Stimulated activated CD4-positive, alpha-beta T cell treated with anti-CD3 and anti-CD28 coated beads, Interleukin-4, amount 100 ng/mL, for 4 hours (primary cell): ENCODE measurements around the gene EHBP1L1.
A peak's percentile ranks its signal among the peaks of the same experiment; 100 is the strongest.

Experiments
- DNase-seq, 2 experiments: peaks; one replicate each; pipeline ENCODE4 v3.0.0-alpha.2; 2020

The EHBP1L1 gene

GRCh38 chr11:65547446-65548125, 28.3 kb upstream of the EHBP1L1 start:
- no peak for DNase-seq

DNA sequence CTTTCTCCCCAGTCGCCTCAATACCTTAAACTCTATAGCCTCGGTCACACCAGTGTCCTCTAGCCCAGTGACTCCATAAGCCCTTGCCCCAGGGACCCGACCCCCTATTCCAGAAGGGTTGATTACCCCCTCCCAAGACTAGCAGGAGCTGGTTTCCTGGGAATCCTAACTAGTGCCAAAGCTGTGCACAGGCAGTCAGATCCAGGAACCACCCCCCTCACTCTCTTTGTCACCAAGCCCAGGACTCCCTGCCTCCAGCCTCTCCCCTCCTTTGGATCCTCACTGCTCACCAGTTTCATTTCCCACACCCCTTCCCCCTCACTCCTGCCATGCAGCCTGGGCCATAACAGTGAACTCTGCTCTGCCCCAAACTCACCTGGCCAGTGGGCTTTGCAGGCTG, 27.5 kb upstream of the EHBP1L1 start:
- DNase-seq = no peak

GRCh38 chr11:65549096-65549495, 26.8 kb upstream of the EHBP1L1 start:
- DNase-seq = no peak

- DNase-seq = peak; percentile 46 to 51
Measured at GRCh38 chr11:65551572-65552387, 24.1 kb upstream of the EHBP1L1 start.

DNA sequence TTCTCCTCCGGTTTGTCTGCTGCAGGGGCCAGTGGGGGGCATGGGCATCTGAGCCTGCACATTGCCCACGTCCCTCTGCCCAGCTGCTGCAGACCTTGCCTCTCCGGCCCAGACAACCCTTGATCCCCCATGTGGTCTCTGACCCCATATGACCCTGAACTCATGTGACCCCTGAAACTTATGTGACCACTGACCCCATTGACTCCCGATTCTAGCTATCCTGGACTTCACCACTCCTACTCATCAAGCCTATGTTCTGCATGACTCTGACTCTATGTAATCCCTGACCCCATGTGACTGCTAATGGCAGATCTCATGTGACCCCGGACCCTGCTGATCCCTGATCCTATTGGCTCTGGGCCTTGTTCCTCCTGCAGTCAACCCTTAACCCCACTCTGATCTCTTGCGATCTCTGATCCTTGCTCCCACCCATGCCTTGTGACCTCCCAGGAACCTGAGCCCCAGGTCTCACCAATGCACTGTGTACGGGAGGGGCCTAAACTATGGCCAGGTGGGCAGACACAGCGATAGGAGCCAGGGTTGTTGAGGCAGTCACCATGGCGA, 23.4 kb upstream of the EHBP1L1 start:
- no peak for DNase-seq

GRCh38 chr11:65553301-65554001, 22.4 kb upstream of the EHBP1L1 start:
- DNase-seq = peak; percentile 56 to 68

DNA sequence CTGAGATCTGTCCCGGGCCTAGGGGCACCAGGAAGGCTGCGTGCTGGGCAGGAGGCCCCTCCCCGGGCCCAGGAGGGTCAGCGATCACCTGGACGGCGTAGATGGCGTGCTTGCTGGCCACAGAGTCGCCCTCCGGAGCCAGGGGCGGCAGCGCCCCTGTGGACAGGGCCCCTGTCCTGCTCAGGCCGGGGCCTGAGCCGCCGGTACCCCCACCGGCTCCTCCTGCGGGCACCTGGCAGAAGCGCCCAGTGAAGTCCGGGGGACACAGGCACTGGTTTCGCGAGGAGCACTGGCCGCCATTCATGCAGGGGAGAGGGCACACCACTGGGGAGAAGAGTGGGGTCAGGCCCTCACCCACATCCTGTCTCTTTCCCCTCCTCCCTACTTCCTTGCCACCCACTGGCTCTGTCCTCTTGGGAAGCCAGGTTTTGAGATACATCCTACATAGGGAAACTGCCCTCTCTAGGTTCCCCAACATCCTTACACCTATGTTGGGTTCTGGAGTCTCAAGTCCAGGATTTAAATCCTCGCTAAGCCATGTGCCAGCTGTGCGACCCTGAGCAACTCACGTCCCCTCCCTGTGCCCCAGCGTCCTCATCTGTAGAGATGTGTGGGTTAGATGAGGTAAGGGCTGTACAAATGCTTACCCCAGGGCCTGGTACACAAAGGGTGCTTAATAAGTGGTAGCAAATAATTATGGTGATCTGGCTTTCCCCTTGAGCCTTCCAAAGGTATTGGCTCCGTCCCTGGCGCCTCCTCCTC, 21.6 kb upstream of the EHBP1L1 start:
- DNase-seq = no peak

GRCh38 chr11:65554842-65555430, 20.9 kb upstream of the EHBP1L1 start:
- no peak for DNase-seq

DNA sequence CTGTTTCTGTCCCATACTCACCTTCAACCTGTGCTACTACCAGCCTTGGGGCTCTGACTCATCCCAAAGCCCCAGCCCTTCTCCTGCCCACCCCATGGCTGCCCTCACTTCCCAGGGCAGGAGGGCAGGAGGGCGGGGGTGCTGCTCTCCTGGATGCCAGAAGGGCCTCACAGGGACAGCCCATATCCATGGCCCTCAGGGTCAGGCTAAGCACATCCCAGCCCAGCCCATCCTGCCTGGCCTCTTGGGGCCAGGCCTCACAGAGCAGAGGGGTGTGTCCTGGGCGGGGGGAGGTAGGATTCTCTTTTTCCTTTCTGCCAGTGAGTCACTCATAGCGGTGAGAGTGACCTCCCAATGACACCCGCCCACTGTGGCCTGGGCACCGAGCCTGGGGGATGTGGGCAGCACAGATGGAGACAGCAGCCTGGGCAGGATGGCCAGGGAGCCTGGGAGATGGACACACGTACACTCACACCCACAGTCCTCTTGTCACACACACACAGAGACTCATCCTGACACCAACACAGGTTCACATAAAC, 20.1 kb upstream of the EHBP1L1 start:
- no peak for DNase-seq

- no peak for DNase-seq
Measured at GRCh38 chr11:65556470-65557279, 19.2 kb upstream of the EHBP1L1 start.

- DNase-seq = no peak
Measured at GRCh38 chr11:65557280-65558001, 18.4 kb upstream of the EHBP1L1 start.

GRCh38 chr11:65558002-65558929, 17.6 kb upstream of the EHBP1L1 start, which contains the start of gene LTBP3:
LTBP3 (minus strand) TSS chr11:65558359; CDS start chr11:65557959, 400 bp downstream.
- peak in 1 of 2 experiments; percentile 47 for DNase-seq

- no peak for DNase-seq
Measured at GRCh38 chr11:65558930-65559509, 16.8 kb upstream of the EHBP1L1 start.

- no peak for DNase-seq
Measured at GRCh38 chr11:65559535-65559934, 16.3 kb upstream of the EHBP1L1 start.

- DNase-seq = no peak
Measured at GRCh38 chr11:65559951-65560537, 15.8 kb upstream of the EHBP1L1 start.

- DNase-seq = no peak
Measured at GRCh38 chr11:65560555-65561418, 15.1 kb upstream of the EHBP1L1 start.

GRCh38 chr11:65562020-65562419, 13.8 kb upstream of the EHBP1L1 start:
- no peak for DNase-seq
